Testis (tissue), 2 donors: ENCODE results near the gene EGFR.

Experiments used
- POLR2A ChIP-seq: fragments of 450-650 bp; IDR thresholded peaks from one replicate; pipeline ENCODE4 v1.6.1; 2017; ENCODE audit warnings: antibody characterized with exemption, mild to moderate bottlenecking, moderate library complexity
- TF ChIP-seq, protein P1 (sequence below), 3 experiments: fragments of 450-650 bp in 2 of 3; fragments of 200-600 bp in 1 of 3; sonication (generic) in 1 of 3; IDR thresholded peaks; one replicate each; pipeline ENCODE4 v1.5.1; 2016 to 2019; ENCODE audit warnings: antibody characterized with exemption in 3 of 3, mild to moderate bottlenecking in 2 of 3, moderate library complexity in 1 of 3

DNA sequence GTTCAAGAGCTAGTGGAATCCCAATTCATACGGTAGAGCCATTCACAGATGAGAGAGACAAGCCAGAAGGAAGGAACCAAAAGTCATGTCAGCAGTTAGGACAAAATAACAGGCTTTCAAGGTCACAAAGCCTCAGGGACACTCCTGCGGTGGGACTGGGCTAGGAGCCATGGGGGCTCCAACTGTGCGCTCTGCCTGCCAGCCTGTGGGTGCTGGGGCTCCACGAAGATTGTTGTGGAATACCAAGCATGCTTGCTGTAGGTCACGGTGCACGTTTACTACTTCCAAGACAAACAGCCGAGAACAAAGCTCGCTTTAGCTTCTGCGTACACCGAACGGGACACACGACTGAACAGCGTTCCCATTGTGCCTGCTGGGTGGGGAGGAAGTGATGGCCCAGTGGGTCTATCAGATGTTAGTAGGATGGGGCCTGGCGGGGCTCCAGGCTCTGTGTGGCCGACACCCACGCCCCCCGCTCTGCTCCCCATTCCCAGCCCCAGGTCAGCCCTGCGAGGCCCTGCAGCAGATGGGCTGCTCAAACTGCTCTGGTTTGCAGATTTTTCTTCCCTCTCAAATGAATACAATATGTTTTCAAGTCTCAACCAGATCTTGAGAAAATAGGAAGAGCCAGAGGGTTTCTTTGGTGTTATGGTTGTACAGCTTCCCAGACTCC, 158.9 kb downstream of the EGFR start:
- TF ChIP-seq, protein P1, sequence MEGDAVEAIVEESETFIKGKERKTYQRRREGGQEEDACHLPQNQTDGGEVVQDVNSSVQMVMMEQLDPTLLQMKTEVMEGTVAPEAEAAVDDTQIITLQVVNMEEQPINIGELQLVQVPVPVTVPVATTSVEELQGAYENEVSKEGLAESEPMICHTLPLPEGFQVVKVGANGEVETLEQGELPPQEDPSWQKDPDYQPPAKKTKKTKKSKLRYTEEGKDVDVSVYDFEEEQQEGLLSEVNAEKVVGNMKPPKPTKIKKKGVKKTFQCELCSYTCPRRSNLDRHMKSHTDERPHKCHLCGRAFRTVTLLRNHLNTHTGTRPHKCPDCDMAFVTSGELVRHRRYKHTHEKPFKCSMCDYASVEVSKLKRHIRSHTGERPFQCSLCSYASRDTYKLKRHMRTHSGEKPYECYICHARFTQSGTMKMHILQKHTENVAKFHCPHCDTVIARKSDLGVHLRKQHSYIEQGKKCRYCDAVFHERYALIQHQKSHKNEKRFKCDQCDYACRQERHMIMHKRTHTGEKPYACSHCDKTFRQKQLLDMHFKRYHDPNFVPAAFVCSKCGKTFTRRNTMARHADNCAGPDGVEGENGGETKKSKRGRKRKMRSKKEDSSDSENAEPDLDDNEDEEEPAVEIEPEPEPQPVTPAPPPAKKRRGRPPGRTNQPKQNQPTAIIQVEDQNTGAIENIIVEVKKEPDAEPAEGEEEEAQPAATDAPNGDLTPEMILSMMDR (IDR thresholded peaks at IDR 0.05) = no peak
- no peak for TF ChIP-seq POLR2A
